ENCODE results near the gene ARHGAP42.

DNA sequence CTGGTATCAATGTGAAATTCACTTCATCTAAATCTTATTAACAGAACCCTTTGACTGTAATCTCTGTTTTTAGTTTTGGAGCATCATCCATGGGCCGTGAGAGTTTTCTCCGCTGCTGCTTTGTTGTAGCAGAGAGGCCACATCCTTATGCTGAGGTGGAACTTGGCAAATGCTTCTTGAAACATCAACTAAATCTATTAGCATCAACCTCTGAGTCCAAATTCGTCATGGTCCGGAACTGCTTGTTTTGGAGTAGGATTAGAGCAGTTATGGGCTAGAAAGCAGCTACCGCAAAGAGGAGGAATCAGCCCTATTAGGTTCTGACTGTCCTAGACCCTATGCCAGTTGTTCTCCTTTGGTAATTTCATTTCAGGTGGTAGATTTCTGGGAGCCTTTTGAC, 324.8 kb downstream of the ARHGAP42 start:
- TF ChIP-seq, protein P1, sequence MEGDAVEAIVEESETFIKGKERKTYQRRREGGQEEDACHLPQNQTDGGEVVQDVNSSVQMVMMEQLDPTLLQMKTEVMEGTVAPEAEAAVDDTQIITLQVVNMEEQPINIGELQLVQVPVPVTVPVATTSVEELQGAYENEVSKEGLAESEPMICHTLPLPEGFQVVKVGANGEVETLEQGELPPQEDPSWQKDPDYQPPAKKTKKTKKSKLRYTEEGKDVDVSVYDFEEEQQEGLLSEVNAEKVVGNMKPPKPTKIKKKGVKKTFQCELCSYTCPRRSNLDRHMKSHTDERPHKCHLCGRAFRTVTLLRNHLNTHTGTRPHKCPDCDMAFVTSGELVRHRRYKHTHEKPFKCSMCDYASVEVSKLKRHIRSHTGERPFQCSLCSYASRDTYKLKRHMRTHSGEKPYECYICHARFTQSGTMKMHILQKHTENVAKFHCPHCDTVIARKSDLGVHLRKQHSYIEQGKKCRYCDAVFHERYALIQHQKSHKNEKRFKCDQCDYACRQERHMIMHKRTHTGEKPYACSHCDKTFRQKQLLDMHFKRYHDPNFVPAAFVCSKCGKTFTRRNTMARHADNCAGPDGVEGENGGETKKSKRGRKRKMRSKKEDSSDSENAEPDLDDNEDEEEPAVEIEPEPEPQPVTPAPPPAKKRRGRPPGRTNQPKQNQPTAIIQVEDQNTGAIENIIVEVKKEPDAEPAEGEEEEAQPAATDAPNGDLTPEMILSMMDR (IDR thresholded peaks at IDR 0.05): no peak
- TF ChIP-seq POLR2A (IDR thresholded peaks at IDR 0.05): no peak

All from testis (tissue), 2 donors.